HG03469 (cell line): ENCODE measurements around the gene ADAMTS2.

ENCODE experiments used
- ATAC-seq: cut with Tn5 transposase; IDR thresholded peaks from one replicate; pipeline ENCODE4 v1.9.1; 2021; ENCODE audit warnings: mild to moderate bottlenecking, moderate library complexity, moderate number of reproducible peaks; ENCODE audit not compliant: unreplicated experiment

ADAMTS2 gene

DNA sequence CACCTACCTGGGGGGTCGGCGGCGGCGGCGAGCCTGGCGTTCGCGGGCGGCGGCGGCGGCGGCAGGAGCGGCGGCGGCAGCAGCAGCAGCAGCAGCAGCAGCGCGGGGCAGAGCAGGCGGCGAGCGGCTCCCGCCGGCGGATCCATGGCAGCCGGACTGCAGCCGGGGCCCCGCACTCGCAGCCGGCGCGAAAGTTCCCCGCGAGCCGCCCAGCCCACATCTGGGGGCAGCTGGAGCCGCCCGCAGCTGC lies 153 bp downstream of the ADAMTS2 start:
- ATAC-seq: no peak

- ATAC-seq: no peak
Observed at GRCh38 chr5:179344431-179345182, 654 bp downstream of the ADAMTS2 start.

GRCh38 chr5:179343719-179344430 lies 1.4 kb downstream of the ADAMTS2 start:
- no peak for ATAC-seq

DNA sequence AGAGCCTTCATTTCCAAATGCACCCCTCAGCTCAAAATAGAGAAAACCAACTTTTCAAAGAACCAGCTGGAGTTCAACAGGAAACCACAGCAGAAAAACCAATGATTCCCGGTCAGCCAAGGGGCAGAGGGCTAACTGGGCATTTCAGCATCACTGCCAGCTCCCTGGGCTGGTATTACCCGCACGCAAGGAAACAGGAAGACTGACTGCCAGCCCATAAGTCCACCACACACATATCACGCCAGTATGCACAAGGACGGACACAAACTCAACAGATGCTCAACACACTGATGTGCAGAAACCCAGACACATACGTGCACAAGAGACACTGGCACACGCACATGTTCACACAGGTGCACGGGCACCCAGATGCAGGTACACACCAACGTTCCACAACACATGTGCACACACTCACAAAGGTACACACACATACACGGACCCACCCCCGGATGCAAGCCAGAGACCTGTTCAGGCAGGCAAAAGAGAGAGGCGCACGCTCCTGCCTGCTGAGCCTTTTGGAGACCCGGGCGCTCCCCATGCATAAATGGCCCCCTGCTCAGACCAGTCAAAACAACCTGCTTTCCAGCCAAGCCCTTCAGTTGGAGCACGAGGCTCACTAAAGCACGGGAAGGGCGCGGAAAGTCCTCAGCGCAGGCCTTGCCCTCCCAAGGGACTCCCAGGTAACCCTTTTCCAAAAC lies 2.1 kb downstream of the ADAMTS2 start:
- ATAC-seq: no peak

GRCh38 chr5:179342577-179342976 lies 2.7 kb downstream of the ADAMTS2 start:
- no peak for ATAC-seq

GRCh38 chr5:179340465-179340864 lies 4.8 kb downstream of the ADAMTS2 start:
- no peak for ATAC-seq

DNA sequence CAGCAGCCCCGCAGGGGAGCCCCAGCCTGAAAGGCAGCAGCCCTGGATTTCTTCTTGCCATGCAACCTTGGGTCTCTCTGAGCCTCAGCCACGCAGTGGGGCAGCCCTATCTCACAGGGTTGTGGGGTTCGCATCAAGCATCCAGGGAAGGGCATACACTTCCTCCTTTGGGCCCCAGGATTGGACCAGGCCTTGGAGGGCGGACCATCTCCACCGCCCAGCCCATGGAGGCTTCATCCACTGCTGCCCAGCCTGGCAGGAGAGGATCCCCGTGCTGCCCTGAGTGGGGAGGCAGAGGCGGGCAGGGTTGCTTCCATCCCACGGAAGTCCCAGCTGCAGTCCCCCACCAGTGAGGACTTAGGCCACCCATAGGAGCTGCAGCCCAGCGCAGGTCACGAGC lies 5.3 kb downstream of the ADAMTS2 start:
- ATAC-seq: no peak

DNA sequence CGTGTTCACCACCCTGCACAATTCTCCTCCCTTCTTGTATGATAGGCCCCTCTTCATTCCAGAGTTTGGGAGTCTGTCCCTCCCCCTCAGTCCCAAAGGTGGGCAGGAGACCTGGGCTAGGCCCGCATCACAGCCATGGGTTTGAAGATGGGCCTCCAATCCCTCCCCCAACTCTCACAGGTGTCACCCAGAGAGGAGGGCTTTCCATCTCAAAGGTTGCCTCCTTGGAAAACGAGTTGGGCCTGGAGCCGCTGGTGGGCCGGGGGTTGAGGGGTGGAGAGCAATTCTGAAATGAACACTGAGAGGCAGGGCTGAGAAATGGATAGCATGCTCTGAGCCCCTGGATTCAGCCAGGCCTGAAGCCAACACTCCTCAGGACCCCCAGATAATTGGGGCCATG lies 6.2 kb downstream of the ADAMTS2 start:
- no peak for ATAC-seq

- no peak for ATAC-seq
Observed at GRCh38 chr5:179337796-179338676, 7.2 kb downstream of the ADAMTS2 start.

DNA sequence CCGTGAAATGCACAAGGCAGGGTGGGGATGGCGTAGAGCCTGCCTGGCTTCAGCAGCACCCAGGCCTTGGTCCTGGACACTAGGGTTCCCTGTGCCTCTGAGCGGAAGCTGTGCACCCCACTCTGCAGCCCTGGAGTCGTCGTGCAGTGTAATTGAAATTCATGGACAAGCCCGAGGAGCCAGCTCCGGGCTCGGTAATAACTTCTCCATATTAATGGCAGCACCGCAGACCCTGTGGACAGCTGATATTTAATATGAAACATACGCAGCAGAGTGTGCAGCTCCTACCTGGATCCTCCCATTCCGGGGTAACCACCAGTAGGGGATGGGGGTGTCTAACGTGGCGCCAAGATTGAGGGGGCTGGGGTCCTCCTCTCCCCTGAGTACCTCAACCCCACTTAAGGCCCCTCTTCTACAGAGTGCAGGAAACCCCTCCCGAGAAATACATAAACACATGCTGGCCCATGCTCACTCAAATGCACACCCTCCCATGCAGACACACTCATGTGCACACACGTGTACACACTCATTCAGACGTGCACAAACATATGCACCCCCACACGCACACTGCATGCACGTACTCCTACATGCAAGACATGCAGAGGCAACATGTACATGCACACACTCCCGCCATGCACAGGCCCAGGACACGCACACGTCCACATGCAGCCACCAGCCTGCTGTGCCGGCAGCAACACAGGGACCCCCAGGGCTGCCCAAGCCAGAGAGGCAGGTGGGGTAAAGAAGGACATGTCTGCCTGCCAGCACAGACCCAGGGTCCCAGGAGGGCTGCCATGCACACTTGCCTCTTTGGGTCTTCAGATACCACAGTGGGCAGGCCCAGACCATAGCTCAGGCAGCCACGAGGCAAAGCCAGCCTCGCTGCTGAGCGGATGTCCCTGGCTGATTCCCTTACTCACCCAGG lies 8.1 kb downstream of the ADAMTS2 start:
- no peak for ATAC-seq

DNA sequence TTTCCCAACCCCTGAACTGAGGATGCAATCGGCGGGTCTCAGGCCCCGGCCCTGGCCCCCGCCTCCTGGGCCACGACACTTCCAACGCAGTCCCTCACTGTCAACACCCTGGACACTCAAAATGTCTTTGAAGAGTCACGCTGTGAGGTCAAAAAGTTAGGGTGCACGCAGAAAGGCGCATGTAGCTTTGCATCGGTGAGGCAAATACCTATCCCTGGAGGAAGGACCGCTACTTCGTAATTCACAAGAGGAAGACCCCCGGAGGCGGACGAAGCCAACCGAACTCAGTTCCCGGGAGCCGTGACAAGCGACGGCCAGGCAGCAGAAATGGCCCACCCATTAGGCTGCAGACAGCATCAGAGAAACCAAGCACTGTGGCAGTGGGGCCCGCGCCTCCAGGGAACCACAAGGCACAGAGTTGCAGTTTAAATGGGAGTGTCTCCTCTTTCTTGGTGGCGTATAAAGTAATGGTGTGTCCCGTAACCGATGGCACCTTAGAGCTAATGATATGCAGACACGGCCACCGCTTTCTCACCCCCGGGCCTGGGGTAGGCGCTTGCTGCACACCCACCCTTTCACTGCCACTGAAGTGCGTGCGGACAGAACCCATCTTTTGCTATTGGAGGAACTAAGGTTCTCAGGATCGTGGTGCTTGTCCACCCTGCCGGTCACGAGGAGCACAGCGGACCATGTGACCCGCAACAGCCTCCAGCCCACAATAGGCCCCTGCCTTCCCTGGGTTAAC lies 9.0 kb downstream of the ADAMTS2 start:
- ATAC-seq: no peak

GRCh38 chr5:179333796-179334761 lies 11.2 kb downstream of the ADAMTS2 start:
- no peak for ATAC-seq

DNA sequence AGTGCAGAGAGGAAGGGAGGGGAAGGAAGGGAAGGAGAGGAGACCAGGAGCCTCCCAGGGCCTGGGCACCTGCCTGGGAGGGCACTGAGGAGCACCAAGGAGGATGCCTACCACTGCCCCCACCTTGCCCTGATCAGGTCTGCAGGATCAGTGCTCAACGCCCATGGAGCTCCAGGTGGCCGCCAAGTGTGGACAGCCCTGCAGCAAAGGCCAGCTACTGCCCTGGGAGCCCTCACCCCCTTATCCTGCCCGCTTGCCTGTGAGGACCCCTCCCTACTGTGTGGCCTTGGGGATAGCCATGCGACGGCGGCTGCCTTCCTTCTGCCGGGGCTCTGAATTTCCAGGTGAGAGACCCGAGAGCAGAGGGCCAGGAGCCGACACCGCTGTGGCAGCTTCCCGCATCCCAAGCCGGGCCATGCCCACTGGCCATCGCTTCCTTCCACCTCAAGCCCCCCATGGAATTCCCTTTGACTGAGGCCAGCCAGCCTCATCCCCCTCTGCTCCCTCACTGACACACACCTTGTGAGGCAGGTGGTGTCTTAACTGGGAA lies 12.4 kb downstream of the ADAMTS2 start:
- no peak for ATAC-seq

GRCh38 chr5:179331591-179332375 lies 13.5 kb downstream of the ADAMTS2 start:
- no peak for ATAC-seq

GRCh38 chr5:179330186-179330900 lies 14.9 kb downstream of the ADAMTS2 start:
- ATAC-seq: no peak

GRCh38 chr5:179328291-179328690 lies 17.0 kb downstream of the ADAMTS2 start:
- no peak for ATAC-seq
